ENCODE data around the gene PRMT2.

PRMT2 gene

GRCh38 chr21:46635324-46636180 is at the start of gene PRMT2:
Gene PRMT2 (plus strand): TSS chr21:46635674. CDS start chr21:46636952, 1,278 bp downstream.
- DNase-seq (ENCODE audit: extremely low read depth, insufficient read length), result peak; percentile 98
- Histone ChIP-seq H3K27me3 (replicated peaks; ENCODE audit: control insufficient read depth, insufficient read depth, low read length) (no peaks in the 10 kb centered on the region), H3K4me3 (replicated peaks; ENCODE audit: low read depth, low read length) (peak within 1 kb of the TSS; percentile 100), H3K36me3 (ENCODE audit: control insufficient read depth, insufficient read depth, low read length) (no peaks in the 10 kb centered on the region)
- no peak for TF ChIP-seq CTCF (IDR thresholded peaks at IDR 0.05; ENCODE audit: insufficient read depth, low read length, poor library complexity, severe bottlenecking)

DNA sequence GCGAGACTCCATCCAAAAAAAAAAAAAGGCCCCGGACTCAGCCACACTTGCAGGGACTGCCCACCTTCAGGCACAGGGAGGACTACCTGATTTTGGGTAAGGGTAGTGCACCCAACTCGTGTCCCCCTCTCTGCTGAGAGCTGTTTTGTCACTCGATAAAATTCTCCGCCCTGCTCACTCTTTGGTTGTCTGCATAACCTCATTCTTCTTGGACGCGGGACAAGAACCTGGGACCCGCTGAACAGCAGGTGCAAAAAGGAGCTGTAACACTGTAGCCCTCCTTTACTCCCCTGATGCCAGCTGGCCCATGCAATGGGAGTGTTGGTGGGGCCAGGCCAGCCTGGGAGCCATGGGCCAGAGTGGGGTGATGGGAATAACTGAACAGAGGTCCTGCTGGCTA is 41.2 kb upstream of the PRMT2 start:
- no peaks in the 10 kb centered on the region for H3K36me3 ChIP-seq (ENCODE audit: control insufficient read depth, insufficient read depth, low read length)
- no peak overlapping the region for H3K4me3 ChIP-seq (replicated peaks; ENCODE audit: low read depth, low read length)
- no peak for DNase-seq (ENCODE audit: extremely low read depth, insufficient read length)
- no peaks in the 10 kb centered on the region for H3K27me3 ChIP-seq (replicated peaks; ENCODE audit: control insufficient read depth, insufficient read depth, low read length)
- TF ChIP-seq CTCF (IDR thresholded peaks at IDR 0.05; ENCODE audit: insufficient read depth, low read length, poor library complexity, severe bottlenecking), result no peak

GRCh38 chr21:46596201-46596600 is 39.3 kb upstream of the PRMT2 start:
- TF ChIP-seq CTCF (IDR thresholded peaks at IDR 0.05; ENCODE audit: insufficient read depth, low read length, poor library complexity, severe bottlenecking), result no peak
- Histone ChIP-seq H3K27me3 (replicated peaks; ENCODE audit: control insufficient read depth, insufficient read depth, low read length) (no peaks in the 10 kb centered on the region), H3K4me3 (replicated peaks; ENCODE audit: low read depth, low read length) (no peak overlapping the region), H3K36me3 (ENCODE audit: control insufficient read depth, insufficient read depth, low read length) (no peaks in the 10 kb centered on the region)
- no peak for DNase-seq (ENCODE audit: extremely low read depth, insufficient read length)

GRCh38 chr21:46597031-46597430 is 38.4 kb upstream of the PRMT2 start:
- H3K36me3 ChIP-seq (ENCODE audit: control insufficient read depth, insufficient read depth, low read length), result no peaks in the 10 kb centered on the region
- H3K27me3 ChIP-seq (replicated peaks; ENCODE audit: control insufficient read depth, insufficient read depth, low read length), result no peaks in the 10 kb centered on the region
- H3K4me3 ChIP-seq (replicated peaks; ENCODE audit: low read depth, low read length), result no peak overlapping the region
- no peak for TF ChIP-seq CTCF (IDR thresholded peaks at IDR 0.05; ENCODE audit: insufficient read depth, low read length, poor library complexity, severe bottlenecking)
- DNase-seq (ENCODE audit: extremely low read depth, insufficient read length), result no peak

DNA sequence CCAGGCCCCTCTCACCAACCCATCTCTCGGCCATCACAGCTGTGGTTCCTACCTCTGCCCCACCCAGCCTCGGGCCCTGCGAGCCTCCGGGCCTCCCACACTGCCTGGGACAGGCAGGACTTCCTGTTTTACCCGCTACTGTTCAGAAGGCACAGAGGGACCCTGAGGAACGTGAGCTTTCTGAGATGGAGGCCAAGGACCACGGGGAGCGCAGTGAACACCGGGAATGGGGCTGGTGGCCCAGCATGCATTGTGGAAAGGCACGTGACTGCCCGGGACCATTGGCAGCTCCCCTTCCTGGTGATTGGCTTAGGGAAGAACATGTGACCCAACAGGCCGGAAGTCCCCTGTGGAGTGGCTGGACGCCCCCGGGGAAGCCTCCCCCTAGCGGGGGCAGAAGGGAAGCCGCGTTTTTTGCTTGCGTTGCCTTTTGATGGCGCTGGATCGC is 37.6 kb upstream of the PRMT2 start:
- DNase-seq (ENCODE audit: extremely low read depth, insufficient read length), result no peak
- TF ChIP-seq CTCF (IDR thresholded peaks at IDR 0.05; ENCODE audit: insufficient read depth, low read length, poor library complexity, severe bottlenecking), result no peak
- H3K4me3 ChIP-seq (replicated peaks; ENCODE audit: low read depth, low read length), result no peak overlapping the region
- no peaks in the 10 kb centered on the region for H3K27me3 ChIP-seq (replicated peaks; ENCODE audit: control insufficient read depth, insufficient read depth, low read length)
- H3K36me3 ChIP-seq (ENCODE audit: control insufficient read depth, insufficient read depth, low read length), result no peaks in the 10 kb centered on the region
